Upper lobe of left lung (tissue), 6 donors: Measurements from ENCODE around the gene MBD3. TPM values are rescaled to one million over a fixed set of nuclear protein-coding genes. Genes with fewer than 3 reads are reported as not detected.

Source experiments
- ATAC-seq, 2 donors: fragments of 200-7000 bp; cut with Tn5 transposase; one replicate each; pipeline ENCODE4 v1.9.1; 2022; ENCODE audit warnings: mild to moderate bottlenecking in 2 of 2, moderate library complexity in 2 of 2; ENCODE audit not compliant: low FRiP score in 2 of 2
- DNase-seq, 2 donors: peaks; one replicate each; pipeline ENCODE4 v3.0.0-alpha.2; 2019 to 2020
- H3K27ac ChIP-seq, 4 donors: fragments of 200-600 bp; sonication (generic); one replicate each; pipeline ENCODE4 v1.5.1; 2016 to 2019
- H3K27me3 ChIP-seq, 4 donors: fragments of 200-600 bp; sonication (generic); one replicate each; pipeline ENCODE4 v1.5.1; 2017 to 2019
- H3K36me3 ChIP-seq, 4 donors: fragments of 200-600 bp; sonication (generic); one replicate each; pipeline ENCODE4 v1.5.1; 2016 to 2019
- H3K4me1 ChIP-seq, 4 donors: fragments of 200-600 bp; sonication (generic); one replicate each; pipeline ENCODE4 v1.5.1; 2018 to 2019
- H3K4me3 ChIP-seq, 4 donors: fragments of 200-600 bp; sonication (generic); one replicate each; pipeline ENCODE4 v1.5.1; 2017 to 2019; ENCODE audit warnings: mild to moderate bottlenecking in 2 of 4, moderate library complexity in 1 of 4
- H3K9me3 ChIP-seq, 4 donors: fragments of 200-600 bp; sonication (generic); one replicate each; pipeline ENCODE4 v1.5.1; 2018 to 2019
- EP300 ChIP-seq, 4 donors: sonication (generic); formaldehyde crosslinking; IDR thresholded peaks; one replicate each; pipeline ENCODE4 v1.5.1; 2017; ENCODE audit warnings: antibody characterized with exemption in 4 of 4, control low read depth in 2 of 4
- POLR2A ChIP-seq, 4 donors: fragments of 450-650 bp; IDR thresholded peaks; one replicate each; pipeline ENCODE4 v1.5.1; 2016 to 2017; ENCODE audit warnings: antibody characterized with exemption in 4 of 4, mild to moderate bottlenecking in 2 of 4
- POLR2AphosphoS5 ChIP-seq, 2 donors: sonication (generic); formaldehyde crosslinking; IDR thresholded peaks; one replicate each; pipeline ENCODE4 v1.5.1; 2017; ENCODE audit warnings: antibody characterized with exemption in 2 of 2
- WGBS, 2 donors: methylation state at CpG; one replicate each; pipeline ENCODE4 v1.1.5; 2017 to 2018; 5-methylcytosine and 5-hydroxymethylcytosine counted together
- total RNA-seq, 6 donors: library from RNA; depleted of rRNA in 4 of 6; stranded (reverse); fragments of >200 nt in 4 of 6; gene quantifications; one replicate each; pipeline versions ENCODE4 v1.1.0 to v1.2.1, GENCODE V29; 2016 to 2021
- TF ChIP-seq, protein P1 (sequence below), 6 experiments: fragments of 450-650 bp in 4 of 6; fragments of 200-600 bp in 2 of 6; sonication (generic) in 2 of 6; IDR thresholded peaks; one replicate each; pipeline ENCODE4 v1.5.1; 2016 to 2019; ENCODE audit warnings: antibody characterized with exemption in 6 of 6
- donor health status: DM: no; HTN: no; CAD: no; lungs with moderate emphysema.
- donor health status: DM: no; HTN: yes; CAD: no; lungs with severe emphysema.

The MBD3 gene
- total RNA-seq, 6 donors from 2014 or later, result 65.1 to 158 (median 107) TPM

DNA sequence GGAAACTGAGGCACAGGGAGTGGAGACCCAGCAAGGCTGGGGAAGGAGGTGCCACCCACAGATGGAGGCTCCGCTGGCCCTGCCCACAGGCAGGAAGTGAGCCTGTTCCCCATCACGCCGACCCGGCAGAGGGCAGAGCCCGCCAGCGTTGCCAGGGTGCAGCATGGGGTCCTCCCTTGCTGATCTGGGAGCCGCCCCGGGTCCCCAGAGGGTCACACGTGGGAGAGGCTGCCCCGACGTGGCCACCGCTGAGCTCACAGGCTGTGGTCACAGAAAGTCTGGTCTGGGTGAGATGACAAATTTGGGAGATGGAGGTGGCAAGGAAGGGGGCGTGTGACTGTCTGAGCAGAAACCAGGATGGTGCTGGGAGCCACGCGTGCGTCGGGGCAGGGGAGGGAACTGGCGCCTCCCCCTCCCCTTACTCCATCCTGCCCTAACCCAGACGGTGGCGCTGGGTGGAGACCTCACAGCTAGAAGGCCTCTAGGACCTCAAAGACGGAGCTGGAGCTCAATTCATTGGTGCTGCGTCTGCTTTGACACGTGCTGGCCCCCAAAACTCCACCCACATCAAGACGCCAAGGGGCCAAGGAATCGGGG, 32.3 kb downstream of the MBD3 start:
- H3K27me3 ChIP-seq, result no peaks in the 10 kb centered on the region
- no peak for DNase-seq
- H3K36me3 ChIP-seq, result peaks cover 0 to 16% (median 5%) of the 10 kb centered on the region in 4 donors
- 61 to 70% methylated on average over 16 to 21 of the region's 25 CpGs for WGBS, 2 donors
- TF ChIP-seq POLR2AphosphoS5 (IDR thresholded peaks at IDR 0.05) (no peak), EP300 (IDR thresholded peaks at IDR 0.05) (no peak), POLR2A (IDR thresholded peaks at IDR 0.05) (no peak)
- TF ChIP-seq, protein P1, sequence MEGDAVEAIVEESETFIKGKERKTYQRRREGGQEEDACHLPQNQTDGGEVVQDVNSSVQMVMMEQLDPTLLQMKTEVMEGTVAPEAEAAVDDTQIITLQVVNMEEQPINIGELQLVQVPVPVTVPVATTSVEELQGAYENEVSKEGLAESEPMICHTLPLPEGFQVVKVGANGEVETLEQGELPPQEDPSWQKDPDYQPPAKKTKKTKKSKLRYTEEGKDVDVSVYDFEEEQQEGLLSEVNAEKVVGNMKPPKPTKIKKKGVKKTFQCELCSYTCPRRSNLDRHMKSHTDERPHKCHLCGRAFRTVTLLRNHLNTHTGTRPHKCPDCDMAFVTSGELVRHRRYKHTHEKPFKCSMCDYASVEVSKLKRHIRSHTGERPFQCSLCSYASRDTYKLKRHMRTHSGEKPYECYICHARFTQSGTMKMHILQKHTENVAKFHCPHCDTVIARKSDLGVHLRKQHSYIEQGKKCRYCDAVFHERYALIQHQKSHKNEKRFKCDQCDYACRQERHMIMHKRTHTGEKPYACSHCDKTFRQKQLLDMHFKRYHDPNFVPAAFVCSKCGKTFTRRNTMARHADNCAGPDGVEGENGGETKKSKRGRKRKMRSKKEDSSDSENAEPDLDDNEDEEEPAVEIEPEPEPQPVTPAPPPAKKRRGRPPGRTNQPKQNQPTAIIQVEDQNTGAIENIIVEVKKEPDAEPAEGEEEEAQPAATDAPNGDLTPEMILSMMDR (IDR thresholded peaks at IDR 0.05), result no peak
- no peak for ATAC-seq
- H3K27ac ChIP-seq, result no peak overlapping the region
- H3K4me3 ChIP-seq, result no peak overlapping the region
- H3K4me1 ChIP-seq, result no peaks in the 10 kb centered on the region
- no peaks in the 10 kb centered on the region for H3K9me3 ChIP-seq

DNA sequence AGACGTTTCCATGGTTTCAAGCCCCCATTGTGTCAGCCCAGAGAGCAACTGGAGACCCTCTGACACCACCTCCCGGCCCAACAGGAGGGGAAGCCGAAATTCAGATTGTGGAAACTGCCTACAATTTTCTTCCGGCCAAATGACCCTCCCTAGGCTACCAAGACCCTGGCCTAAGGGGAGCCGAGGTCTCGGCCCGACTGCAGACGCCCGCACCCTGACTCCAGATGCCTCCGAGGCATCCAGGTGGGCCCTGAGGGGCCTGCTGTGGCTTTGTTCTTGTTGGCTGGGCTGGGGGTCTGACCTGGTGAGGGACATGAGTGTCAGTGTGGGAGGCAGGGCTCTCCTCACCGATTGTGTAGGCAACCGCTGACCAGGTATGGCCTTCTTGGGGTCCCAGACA, 34.1 kb downstream of the MBD3 start:
- H3K36me3 ChIP-seq, result peaks cover 0 to 17% (median 7%) of the 10 kb centered on the region in 4 donors
- 90 to 92% methylated on average over 7 to 12 of the region's 12 CpGs for WGBS, 2 donors
- H3K27me3 ChIP-seq, result no peaks in the 10 kb centered on the region
- DNase-seq (no peak), ATAC-seq (no peak)
- H3K4me3 ChIP-seq, result no peak overlapping the region
- TF ChIP-seq POLR2AphosphoS5 (IDR thresholded peaks at IDR 0.05) (no peak), POLR2A (IDR thresholded peaks at IDR 0.05) (no peak), EP300 (IDR thresholded peaks at IDR 0.05) (no peak)
- TF ChIP-seq, protein P1 (IDR thresholded peaks at IDR 0.05), result no peak
- H3K27ac ChIP-seq, result no peak overlapping the region
- H3K9me3 ChIP-seq, result no peaks in the 10 kb centered on the region
- no peaks in the 10 kb centered on the region for H3K4me1 ChIP-seq

DNA sequence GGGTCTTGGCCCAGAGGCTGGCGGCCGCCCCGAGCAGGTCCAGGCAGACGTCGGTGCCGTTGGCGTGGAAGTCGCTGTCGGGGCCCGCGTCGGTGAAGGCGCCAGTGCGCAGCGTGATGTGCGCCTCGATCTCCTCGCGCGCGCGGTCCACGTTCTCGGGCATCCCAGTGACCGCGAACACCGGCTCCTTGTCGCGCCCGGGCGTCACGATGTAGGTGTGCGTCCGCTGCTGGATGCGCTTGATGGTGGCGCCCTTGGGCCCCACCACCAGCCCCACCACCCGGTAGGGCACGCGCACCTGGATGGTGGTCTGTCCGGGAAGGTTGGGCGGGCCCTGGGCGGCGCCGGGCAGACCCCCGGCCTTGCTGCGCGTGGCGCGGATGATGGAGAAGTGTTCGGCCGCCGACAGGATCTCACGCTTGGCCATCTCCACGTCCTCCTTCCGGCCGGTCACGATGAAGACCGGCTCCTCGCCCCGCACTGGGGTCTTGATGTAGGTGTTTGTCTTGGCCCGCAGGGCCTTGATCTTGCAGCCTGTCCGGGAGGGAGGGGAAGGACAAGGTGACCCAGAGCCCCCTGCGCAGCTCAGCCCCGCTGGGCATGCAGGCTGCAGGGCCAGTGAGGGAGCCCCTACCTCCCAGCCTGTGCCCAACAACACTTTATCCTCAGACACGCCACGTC, 36.1 kb downstream of the MBD3 start:
- H3K27me3 ChIP-seq, result no peaks in the 10 kb centered on the region
- TF ChIP-seq, protein P1 (IDR thresholded peaks at IDR 0.05), result no peak
- no peak for TF ChIP-seq POLR2AphosphoS5 (IDR thresholded peaks at IDR 0.05)
- TF ChIP-seq EP300 (IDR thresholded peaks at IDR 0.05), result no peak
- no peak for TF ChIP-seq POLR2A (IDR thresholded peaks at IDR 0.05)
- no peak overlapping the region for H3K27ac ChIP-seq
- no peaks in the 10 kb centered on the region for H3K9me3 ChIP-seq
- 97 to 99% methylated on average over 26 to 66 of the region's 66 CpGs for whole genome bisulfite sequencing, 2 donors
- peaks cover 0 to 17% (median 7%) of the 10 kb centered on the region in 4 donors for H3K36me3 ChIP-seq
- H3K4me1 ChIP-seq, result no peaks in the 10 kb centered on the region
- DNase-seq (peak in 1 of 2 donors; percentile 80), ATAC-seq (no peak)
- no peak overlapping the region for H3K4me3 ChIP-seq

DNA sequence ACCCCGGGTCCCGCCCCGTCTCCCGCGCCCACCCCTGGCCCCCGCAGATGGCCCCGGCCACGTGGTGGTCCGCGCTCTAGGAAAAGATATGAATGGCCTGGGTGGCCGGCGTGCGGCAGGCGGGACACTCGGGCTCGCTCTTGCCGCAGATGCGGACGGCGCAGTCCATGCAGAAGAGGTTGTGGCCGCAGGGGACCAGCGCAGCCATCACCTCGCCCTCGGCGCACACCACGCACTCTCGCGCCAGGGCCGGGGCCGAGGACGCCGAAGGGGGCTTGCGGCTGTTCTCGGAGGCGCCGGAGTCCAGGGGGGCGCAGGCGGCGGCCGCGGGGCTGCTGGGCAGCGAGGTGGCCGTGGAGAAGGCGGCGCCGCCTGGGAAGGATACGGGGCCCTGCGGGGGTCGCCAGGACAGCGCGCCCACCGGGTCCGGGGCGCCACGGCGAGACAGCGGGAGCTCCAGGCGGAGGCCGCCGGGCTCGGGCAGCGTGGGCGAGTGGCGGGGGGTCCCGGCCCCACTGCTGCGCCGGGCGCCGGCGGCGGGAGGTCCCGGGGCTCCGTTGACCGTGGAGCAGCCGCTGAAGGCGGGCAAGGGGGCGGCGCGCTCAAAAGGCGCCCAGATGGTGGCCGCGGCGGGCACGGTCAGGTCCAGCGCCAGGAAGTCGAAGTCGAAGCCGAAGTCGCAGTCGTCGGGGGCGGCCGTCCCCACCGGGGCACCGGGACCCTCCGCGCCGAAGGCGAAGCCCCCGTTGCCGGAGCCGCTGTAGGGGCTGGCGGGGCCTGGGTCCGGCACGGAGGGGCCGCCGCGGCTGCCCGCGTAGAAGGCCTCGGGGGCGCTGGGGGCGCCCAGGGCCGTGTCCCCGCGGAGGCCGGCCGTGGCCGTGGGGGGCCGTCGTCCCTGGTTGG, 36.9 kb downstream of the MBD3 start:
- Histone ChIP-seq H3K4me3 (no peak overlapping the region), H3K27ac (no peak overlapping the region), H3K27me3 (no peaks in the 10 kb centered on the region), H3K9me3 (no peaks in the 10 kb centered on the region), H3K4me1 (no peaks in the 10 kb centered on the region), H3K36me3 (peaks cover 0 to 17% (median 7%) of the 10 kb centered on the region in 4 donors)
- TF ChIP-seq, protein P1 (IDR thresholded peaks at IDR 0.05), result no peak
- TF ChIP-seq POLR2A (IDR thresholded peaks at IDR 0.05), result no peak
- TF ChIP-seq EP300 (IDR thresholded peaks at IDR 0.05), result no peak
- TF ChIP-seq POLR2AphosphoS5 (IDR thresholded peaks at IDR 0.05), result no peak
- peak in 1 of 2 donors; percentile 82 for DNase-seq
- no peak for ATAC-seq
- 96 to 97% methylated on average over 100 to 110 of the region's 121 CpGs for WGBS, 2 donors
